Astrocyte (in vitro differentiated cells and primary cell): ENCODE measurements around the gene RMRP. TPM values are rescaled to one million over a fixed set of nuclear protein-coding genes. Genes with fewer than 3 reads are reported as not detected.
A peak's percentile ranks its signal among the peaks of the same experiment; 100 is the strongest.

Experiments used
- DNase-seq: peaks from one replicate; pipeline ENCODE4 v3.0.0-alpha.2; 2010; ENCODE audit warnings: low read depth
- FAIRE-seq: peaks from 2 replicates; lab custom pipeline; 2011; peaks lifted over from hg19 to GRCh38; lab: Jason Lieb, UNC
- H2AFZ ChIP-seq: 2 replicates; pipeline ENCODE4 v1.6.0; 2012; ENCODE audit warnings: low read depth, low read length, inconsistent platforms
- H3K27ac ChIP-seq: 2 replicates; pipeline ENCODE4 v1.5.1; 2011; ENCODE audit warnings: low read depth, low read length, inconsistent platforms
- H3K27me3 ChIP-seq: 2 replicates; pipeline ENCODE4 v1.6.0; 2011; ENCODE audit warnings: low read length, inconsistent platforms; ENCODE audit not compliant: insufficient read depth
- H3K36me3 ChIP-seq: 2 replicates; pipeline ENCODE4 v1.5.1; 2011; ENCODE audit warnings: low read length, inconsistent platforms; ENCODE audit not compliant: insufficient read depth
- H3K4me1 ChIP-seq: 2 replicates; pipeline ENCODE4 v1.5.1; 2011; ENCODE audit warnings: low read length, inconsistent platforms; ENCODE audit not compliant: insufficient read depth
- H3K4me2 ChIP-seq: 2 replicates; pipeline ENCODE4 v1.6.0; 2012; ENCODE audit warnings: low read length, inconsistent platforms
- H3K4me3 ChIP-seq: 2 replicates; pipeline ENCODE4 v1.5.1; 2011; ENCODE audit warnings: low read depth, mild to moderate bottlenecking, low read length, inconsistent platforms; ENCODE audit not compliant: insufficient read depth
- H3K79me2 ChIP-seq: 2 replicates; pipeline ENCODE4 v1.6.0; 2012; ENCODE audit warnings: mild to moderate bottlenecking, low read length, inconsistent platforms; ENCODE audit not compliant: insufficient read depth
- H3K9ac ChIP-seq: 2 replicates; pipeline ENCODE4 v1.6.0; 2012; ENCODE audit warnings: mild to moderate bottlenecking, low read length, inconsistent platforms
- H3K9me3 ChIP-seq: 2 replicates; pipeline ENCODE4 v1.5.1; 2012; ENCODE audit warnings: low read depth, mild to moderate bottlenecking, low read length, inconsistent platforms; ENCODE audit not compliant: insufficient read depth
- H4K20me1 ChIP-seq: 2 replicates; pipeline ENCODE4 v1.6.0; 2012; ENCODE audit warnings: low read length, inconsistent platforms; ENCODE audit not compliant: insufficient read depth
- H3K27ac Mint-ChIP-seq: one replicate; pipeline ENCODE4 v1.8.0; 2021; ENCODE audit warnings: mild to moderate bottlenecking, mixed read lengths; ENCODE audit not compliant: unreplicated experiment
- H3K27me3 Mint-ChIP-seq: one replicate; pipeline ENCODE4 v1.8.0; 2021; ENCODE audit warnings: low read depth, mixed read lengths; ENCODE audit not compliant: unreplicated experiment
- H3K36me3 Mint-ChIP-seq: one replicate; pipeline ENCODE4 v1.8.0; 2021; ENCODE audit warnings: low read depth, mixed read lengths; ENCODE audit not compliant: unreplicated experiment
- H3K4me1 Mint-ChIP-seq: one replicate; pipeline ENCODE4 v1.8.0; 2021; ENCODE audit warnings: low read depth, mixed read lengths; ENCODE audit not compliant: unreplicated experiment
- H3K4me3 Mint-ChIP-seq: one replicate; pipeline ENCODE4 v1.8.0; 2021; ENCODE audit warnings: mild to moderate bottlenecking, moderate library complexity, mixed read lengths; ENCODE audit not compliant: unreplicated experiment
- H3K9me3 Mint-ChIP-seq: one replicate; pipeline ENCODE4 v1.8.0; 2021; ENCODE audit warnings: mild to moderate bottlenecking, mixed read lengths; ENCODE audit not compliant: unreplicated experiment
- CTCF ChIP-seq: IDR thresholded peaks from 2 replicates; pipeline ENCODE4 v1.5.1; 2011; ENCODE audit warnings: low read depth, mild to moderate bottlenecking, inconsistent platforms, low read length, moderate library complexity; ENCODE audit not compliant: insufficient read depth
- EZH2 ChIP-seq: IDR thresholded peaks from 2 replicates; pipeline ENCODE4 v1.6.1; 2012; ENCODE audit warnings: mild to moderate bottlenecking, low read length, inconsistent platforms; ENCODE audit not compliant: insufficient read depth
- total RNA-seq: library from RNA; stranded (reverse); gene quantifications from 2 replicates; pipeline ENCODE4 v1.2.1, GENCODE V29; 2021

The RMRP gene
- total RNA-seq, 1 donor from 2014 or later: 13,402 TPM

- Histone ChIP-seq H3K36me3 (no peaks in the 10 kb centered on the region), H2AFZ (peak overlapping the region; percentile 98), H3K27me3 (peaks cover 11% of the 10 kb centered on the region), H3K9me3 (no peaks in the 10 kb centered on the region), H3K9ac (peak overlapping the region; percentile 54), H4K20me1 (peaks cover 15% of the 10 kb centered on the region), H3K4me3 (peak overlapping the region; percentile 48), H3K4me2 (peak overlapping the region; percentile 93), H3K79me2 (no peaks in the 10 kb centered on the region), H3K4me1 (peaks cover 16% of the 10 kb centered on the region), H3K27ac (no peak overlapping the region)
- TF ChIP-seq CTCF: no peak
- TF ChIP-seq EZH2: no peak
- no peak for DNase-seq
- Mint-ChIP-seq H3K27me3 (peaks cover 20% of the 10 kb centered on the region), H3K4me3 (peak overlapping the region; percentile 81), H3K9me3 (no peaks in the 10 kb centered on the region), H3K4me1 (peaks cover 3% of the 10 kb centered on the region), H3K36me3 (no peaks in the 10 kb centered on the region), H3K27ac (no peak overlapping the region)
- no peak for FAIRE-seq
Measured at GRCh38 chr9:35675732-35676392, 18.0 kb upstream of the RMRP start.

- Histone ChIP-seq H3K79me2 (no peaks in the 10 kb centered on the region), H3K36me3 (no peaks in the 10 kb centered on the region), H3K9ac (peak overlapping the region; percentile 54), H3K4me2 (peak overlapping the region; percentile 93), H3K4me1 (peaks cover 16% of the 10 kb centered on the region), H3K4me3 (peak overlapping the region; percentile 48), H3K9me3 (no peaks in the 10 kb centered on the region), H3K27ac (no peak overlapping the region), H4K20me1 (peaks cover 8% of the 10 kb centered on the region), H3K27me3 (peaks cover 11% of the 10 kb centered on the region), H2AFZ (peak overlapping the region; percentile 98)
- Mint-ChIP-seq H3K36me3 (no peaks in the 10 kb centered on the region), H3K4me3 (peak overlapping the region; percentile 73), H3K9me3 (no peaks in the 10 kb centered on the region), H3K4me1 (peaks cover 2% of the 10 kb centered on the region), H3K27ac (no peak overlapping the region), H3K27me3 (peaks cover 20% of the 10 kb centered on the region)
- FAIRE-seq (no peak), DNase-seq (no peak)
- TF ChIP-seq CTCF (no peak), EZH2 (no peak)
Measured at GRCh38 chr9:35675204-35675603, 17.4 kb upstream of the RMRP start.

DNA sequence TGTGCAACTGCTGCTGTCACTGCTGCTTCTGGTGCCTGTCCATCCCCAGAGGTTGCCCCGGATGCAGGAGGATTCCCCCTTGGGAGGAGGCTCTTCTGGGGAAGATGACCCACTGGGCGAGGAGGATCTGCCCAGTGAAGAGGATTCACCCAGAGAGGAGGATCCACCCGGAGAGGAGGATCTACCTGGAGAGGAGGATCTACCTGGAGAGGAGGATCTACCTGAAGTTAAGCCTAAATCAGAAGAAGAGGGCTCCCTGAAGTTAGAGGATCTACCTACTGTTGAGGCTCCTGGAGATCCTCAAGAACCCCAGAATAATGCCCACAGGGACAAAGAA lies 16.2 kb upstream of the RMRP start:
- peaks cover 20% of the 10 kb centered on the region for H3K4me1 ChIP-seq
- no peak overlapping the region for H2AFZ ChIP-seq
- Mint-ChIP-seq H3K36me3 (no peaks in the 10 kb centered on the region), H3K9me3 (no peaks in the 10 kb centered on the region), H3K4me3 (peak overlapping the region; percentile 20), H3K27me3 (peaks cover 20% of the 10 kb centered on the region), H3K4me1 (peaks cover 6% of the 10 kb centered on the region), H3K27ac (no peak overlapping the region)
- H4K20me1 ChIP-seq: peaks cover under 1% of the 10 kb centered on the region
- no peak overlapping the region for H3K27ac ChIP-seq
- TF ChIP-seq EZH2 (no peak), CTCF (no peak)
- no peak overlapping the region for H3K4me2 ChIP-seq
- H3K27me3 ChIP-seq: peaks cover 11% of the 10 kb centered on the region
- DNase-seq (no peak), FAIRE-seq (no peak)
- H3K36me3 ChIP-seq: no peaks in the 10 kb centered on the region
- H3K4me3 ChIP-seq: no peak overlapping the region
- H3K79me2 ChIP-seq: no peaks in the 10 kb centered on the region
- no peak overlapping the region for H3K9ac ChIP-seq
- H3K9me3 ChIP-seq: no peaks in the 10 kb centered on the region
